ENCODE data around the gene AUNIP. TPM values are rescaled to one million over a fixed set of nuclear protein-coding genes. Genes with fewer than 3 reads are reported as not detected.

Gene AUNIP
- polyA plus RNA-seq, 3 donors, result 3.0 to 3.5 (median 3.4) TPM

DNA sequence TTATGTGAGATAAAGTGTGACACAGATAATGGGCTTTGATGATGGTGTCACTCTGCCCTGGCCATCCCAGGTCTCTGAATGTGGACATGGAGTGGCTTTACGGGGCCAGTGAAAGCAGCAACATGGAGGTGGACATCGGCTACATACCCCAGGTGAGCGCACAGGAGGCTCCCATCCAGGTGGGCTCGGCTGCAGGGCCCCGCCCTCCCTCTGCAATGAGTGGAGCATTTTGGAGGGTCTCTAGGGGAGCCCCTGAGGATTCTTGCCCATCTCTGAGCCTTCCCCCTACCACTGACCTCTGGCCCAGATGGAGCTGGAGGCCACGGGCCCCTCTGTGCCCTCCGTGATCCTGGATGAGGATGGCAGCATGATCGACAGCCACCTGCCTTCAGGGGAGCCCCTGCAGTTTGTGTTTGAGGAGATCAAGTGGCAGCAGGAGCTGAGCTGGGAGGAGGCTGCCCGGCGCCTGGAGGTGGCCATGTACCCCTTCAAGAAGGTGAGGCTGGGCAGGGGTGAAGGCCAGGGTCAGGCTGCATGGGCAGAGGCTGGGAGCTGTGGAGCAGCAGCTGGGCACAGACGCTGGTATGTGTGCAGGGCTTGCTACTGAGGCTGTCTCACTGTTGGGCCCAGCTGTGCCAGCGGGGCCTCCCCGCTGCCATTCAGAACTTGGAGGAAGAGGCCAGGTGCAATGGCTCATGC, 47.7 kb downstream of the AUNIP start:
- no peak for DNase-seq

DNA sequence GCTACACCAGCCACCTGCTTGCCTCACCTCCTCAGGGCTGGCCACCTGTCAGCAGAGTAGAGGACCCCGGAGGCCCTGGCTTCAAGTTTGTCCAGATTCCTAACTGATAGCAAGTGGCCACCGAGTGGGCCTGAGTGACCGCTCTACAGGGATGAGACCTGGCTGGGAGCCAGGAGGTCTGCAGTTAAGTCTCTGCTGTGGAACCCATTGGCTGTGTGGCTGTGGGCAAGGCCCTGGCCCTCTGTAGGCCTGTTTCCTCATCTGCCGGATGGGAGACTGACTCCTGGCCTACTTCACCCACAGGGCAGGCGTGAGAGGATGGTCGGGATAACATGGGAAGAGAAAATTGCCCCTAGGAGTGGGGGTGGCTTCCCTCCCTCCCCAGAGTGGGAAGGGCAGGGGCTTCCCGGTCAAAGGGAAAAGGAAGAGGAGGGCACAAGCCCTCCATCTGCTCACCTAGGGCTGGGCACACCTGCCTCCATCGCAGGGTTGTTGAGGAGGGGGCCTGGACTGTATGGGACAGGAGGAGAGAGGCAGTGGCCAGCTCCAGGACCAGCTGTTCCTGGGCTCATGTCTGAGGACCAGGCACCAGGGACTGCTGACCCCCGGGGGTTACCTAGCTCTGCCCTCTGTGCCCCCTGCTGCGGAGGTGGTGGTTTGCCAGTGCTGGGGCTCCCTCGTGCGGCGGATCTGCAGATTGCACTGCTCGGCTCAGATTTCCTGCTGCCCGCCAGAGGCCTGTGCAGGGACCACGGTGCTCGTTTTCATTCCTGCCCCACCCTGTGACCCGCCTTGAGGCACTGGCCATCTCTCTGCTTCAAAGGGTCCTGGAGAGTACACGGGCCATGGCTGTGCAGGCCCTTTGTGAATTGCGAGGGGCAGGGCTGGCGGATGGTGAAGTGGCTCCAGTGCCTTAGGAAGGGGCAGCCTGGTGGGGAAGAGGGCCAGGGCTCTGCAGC, 48.6 kb downstream of the AUNIP start:
- no peak for DNase-seq

DNA sequence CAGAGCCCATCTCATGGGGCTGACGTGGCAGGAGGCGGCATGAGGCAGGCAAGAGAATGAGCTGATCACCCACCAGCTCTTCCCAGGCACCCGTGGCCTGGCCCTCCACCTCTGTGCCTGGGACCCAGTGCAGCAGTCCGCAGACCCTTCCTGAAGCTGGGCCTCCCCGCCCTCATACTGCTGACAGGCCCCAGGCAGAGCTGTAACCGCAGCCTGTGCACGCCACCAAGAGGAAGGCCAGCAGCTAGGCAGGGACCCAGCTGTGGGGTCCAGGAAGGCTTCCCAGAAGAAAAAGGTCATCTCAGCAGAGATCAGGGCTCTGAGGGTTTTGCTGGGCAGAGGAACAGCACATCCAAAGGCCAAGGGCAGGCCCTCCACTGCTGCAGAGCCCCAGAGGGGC, 49.3 kb downstream of the AUNIP start:
- DNase-seq, result no peak

DNA sequence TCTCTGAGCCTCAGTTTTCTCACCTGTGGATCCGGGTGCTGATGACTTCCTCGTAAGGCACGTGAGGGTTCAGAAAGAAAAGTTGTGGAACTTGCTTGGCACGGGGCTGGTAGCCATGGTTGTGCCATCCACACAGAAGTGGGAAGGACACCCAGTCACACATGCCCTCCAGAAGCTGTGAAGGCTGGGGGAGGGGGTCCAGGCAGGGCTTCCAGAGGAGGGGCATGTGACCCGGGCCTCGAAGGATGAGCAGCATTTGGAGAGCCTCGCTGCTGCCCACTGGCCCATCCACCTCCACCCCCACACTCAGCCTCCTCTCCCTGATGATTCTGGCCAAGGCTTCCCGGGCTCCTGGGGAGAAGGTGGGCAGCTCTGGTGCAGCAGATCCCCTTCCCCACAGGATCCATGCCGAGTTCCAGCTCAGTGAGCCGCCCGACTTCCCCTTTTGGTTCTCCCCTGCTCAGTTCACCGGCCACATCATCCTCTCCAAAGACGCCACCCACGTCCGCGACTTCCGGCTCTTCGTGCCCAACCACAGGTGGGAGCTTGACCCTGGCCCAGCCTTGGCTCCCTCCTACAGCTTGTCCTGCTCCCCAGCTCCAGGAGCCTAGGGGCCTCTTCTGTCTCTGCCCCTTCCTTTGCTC, 49.9 kb downstream of the AUNIP start:
- DNase-seq, result no peak

DNA sequence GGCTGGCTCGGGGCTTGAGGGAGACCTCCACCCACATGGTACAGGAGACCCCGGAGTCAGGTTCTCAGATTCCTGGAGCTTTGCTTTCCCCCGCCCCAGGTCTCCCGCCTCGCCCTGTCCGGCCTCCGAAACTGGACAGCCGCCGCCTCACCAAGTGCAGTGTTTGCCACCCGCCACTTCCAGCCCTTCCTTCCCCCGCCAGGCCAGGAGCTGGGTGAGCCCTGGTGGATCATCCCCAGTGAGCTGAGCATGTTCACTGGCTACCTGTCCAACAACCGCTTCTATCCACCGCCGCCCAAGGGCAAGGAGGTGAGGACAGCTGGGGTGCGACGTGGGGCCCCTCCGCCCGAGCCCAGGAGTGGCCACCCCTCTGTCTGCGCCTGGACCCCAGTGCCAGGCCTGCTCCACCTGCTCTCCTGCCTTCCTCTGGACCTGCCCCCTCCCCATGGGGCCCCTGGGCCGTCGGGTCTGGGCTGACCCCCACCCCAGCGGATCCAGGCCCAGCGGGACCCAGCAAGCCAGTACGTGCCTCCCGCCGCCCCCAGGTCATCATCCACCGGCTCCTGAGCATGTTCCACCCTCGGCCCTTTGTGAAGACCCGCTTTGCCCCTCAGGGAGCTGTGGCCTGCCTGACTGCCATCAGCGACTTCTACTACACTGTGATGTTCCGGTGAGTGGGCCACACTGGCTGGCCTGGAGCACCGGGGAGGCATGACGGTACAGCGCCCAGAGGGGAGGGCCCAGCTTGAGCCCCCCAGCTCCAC, 50.6 kb downstream of the AUNIP start:
- no peak for DNase-seq

DNA sequence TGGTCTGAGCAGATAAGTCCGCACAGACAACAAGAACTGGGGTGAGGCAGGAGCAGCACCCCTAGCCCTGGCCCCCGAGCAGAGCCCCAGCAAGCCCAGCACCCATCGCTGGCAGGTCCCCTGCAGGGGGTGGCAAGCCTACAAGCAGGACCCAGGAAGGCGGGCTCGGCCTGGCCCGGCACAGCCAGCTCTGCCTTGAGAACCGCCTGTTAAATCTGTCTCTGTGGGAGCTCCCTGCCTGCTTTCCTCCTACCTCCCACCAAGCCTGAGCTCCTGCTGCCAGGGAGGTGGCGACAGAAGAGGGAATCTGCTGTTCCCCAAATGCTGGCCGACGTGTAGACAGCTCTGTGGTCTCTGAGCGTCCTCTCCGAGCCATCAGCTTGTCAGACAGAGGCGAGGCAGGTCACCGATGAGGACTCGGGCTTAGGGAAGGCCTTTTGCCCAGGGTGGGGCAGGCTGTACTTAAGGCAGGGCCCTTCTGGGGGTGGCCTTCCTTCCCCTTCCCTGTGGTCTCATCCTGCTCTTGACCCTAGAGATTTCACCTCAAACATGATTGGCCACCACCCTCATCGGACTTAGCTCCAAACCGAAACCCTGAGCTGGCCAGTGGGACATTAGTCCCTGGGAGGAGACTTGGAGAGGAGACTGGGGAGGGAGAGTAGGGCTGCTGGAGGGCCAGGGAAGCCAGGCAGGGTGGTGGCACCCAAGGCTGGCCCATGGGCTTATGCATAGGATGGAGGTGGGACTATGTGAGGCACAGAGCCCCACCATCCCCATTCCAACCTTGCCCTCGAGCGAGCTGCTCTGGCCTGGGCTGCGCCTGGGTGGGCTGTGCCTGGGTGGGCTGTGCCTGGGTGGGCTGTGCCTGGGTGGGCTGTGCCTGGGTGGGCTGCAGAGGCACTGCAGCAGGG, 51.5 kb downstream of the AUNIP start:
- DNase-seq, result no peak

DNA sequence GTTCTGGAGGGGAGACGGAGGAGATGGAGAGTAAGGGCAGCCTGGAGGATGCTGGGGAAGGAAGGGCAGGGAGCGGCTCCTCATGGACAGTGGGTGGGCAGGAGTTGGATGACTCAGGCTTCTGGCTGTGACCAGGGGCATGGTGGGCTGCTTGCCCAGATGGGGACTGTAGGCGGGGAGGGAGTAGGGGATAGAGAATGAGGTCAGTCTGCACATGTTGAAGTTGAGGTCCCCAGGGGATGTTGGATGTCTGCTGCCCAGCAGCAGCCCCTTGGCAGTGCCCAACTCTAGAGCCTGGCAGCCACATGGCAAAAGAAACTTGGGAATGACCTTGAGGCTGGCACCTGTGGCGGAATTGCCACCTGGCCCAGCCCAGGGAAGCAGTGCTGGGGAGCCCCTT, 52.8 kb downstream of the AUNIP start:
- no peak for DNase-seq

DNA sequence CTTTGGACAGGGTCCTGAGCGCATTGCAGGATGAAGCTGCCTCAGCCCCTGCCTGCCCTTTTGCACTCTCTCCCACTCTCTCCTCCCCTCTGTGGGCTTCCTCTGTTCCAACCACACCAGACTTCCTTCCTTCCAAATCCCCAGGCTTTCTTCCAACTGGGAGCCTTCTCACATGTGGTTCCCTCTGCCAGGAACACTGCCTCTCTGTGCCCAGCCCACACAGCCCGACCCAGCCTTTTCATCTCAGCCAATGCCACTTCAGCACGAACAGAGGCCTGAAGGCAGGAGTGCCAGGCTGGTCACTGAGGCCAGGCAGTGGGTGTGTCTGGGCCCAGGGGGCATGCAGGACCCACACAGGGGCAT, 53.4 kb downstream of the AUNIP start:
- DNase-seq, result no peak

DNA sequence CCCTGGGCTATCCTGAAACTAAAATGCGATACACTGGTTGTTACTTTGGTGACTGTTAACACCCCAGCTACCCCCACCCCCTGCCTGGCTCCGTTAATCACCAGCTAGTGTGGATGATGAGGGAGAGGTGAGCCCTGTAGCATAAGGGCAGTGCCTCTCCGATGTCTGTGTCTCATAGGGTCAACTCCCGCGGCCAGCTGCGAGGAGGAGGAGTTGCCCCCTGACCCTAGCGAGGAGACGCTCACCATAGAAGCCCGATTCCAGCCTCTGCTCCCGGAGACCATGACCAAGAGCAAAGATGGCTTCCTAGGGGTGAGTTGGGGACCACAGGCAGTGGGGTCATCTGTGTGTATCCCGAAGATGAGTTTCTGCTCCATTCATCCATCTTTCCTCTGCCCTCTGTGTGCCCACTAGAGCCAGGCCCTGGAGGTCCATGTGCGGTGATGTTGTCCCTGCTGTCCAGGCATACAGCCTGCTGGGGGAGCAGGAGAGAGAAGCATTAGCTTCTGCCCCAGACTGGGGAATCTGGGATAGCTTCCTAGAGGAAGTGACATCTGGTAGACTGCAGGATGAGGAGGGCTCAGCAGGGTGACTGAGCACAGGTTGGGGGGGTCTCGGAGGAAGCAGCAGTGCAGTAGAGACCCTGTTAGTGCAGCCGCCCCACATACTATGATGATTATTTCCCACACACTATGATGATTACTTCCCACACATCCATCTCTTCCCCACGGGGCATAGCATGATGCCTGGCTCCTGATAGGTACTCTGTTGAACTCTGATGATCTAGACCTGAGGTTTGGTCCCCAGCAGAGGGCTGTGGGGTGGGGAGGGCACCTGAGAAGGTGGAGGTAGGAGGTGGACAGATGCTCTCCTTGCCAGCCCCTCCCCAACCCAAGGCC, 54.0 kb downstream of the AUNIP start:
- no peak for DNase-seq

DNA sequence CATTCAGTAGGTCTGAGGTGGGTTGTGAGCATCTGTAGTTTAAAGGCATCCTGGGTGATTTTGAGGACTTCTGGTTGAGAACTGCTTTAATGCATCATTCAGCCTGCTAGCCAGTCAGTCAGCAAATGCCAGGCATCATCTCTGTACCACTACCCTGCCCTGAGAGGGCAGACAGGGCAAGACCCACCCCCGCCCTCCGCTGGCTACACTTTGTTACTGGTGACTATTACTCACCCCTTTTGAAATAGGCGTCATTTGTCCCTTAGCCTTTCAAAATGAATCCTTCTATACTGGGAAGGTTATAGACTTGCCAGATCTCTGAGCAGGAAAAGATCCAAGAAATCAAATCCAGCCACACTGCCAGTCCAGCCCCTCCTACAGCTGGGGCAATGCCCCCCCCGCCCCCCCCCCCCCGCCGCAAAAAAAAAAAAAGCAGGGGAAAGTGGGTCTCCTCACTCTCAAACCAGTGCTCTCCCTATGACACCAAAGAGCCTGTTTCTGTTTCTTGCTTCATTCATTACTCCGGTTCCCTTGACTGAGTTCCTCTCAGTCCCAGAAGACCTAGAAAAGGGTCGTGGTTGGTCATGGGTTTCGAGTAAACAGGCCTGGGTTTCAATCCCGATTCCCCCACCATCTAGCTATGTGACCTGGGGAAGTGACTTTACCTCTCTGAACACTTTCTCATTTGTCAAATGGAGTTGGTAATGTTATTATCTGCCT, 54.9 kb downstream of the AUNIP start:
- DNase-seq, result no peak

DNA sequence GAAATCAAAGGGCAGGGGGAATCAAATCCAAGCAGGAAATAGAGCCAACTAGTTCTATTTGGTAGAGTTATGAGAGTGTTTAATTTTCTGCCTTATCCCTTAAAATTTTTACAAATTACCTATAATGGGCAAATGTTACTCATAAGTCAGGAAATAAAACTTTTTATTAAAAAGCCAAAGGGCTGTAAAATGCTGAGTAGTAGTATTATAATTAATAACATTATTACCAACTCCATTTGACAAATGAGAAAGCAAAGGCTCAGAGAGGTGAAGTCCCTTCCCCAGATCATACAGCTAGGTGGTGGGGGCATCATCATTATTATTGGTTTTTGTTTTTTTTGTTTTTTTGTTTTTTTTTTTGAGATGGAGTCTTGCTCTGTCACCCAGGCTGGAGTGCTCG, 55.9 kb downstream of the AUNIP start:
- no peak for DNase-seq

DNA sequence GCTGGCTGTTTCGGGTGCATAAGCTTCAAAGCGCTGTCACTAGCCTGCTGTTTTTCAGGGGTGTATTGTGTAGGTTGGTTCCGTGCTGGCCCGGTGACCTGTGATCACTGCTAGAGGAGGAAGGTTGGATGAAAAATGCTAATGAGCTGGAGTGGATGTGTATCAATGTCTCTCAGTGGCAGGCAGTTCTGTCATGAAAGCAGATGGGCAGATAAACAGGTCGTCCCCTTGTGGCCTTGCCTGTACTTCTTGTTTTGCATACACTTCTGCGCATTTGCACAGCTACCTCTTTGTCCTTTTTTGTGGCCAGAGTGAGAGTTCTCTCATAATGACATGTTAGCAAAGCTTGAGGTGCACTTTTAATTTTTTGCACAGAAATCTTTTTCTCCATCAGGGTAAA, 56.3 kb downstream of the AUNIP start:
- DNase-seq, result no peak

DNA sequence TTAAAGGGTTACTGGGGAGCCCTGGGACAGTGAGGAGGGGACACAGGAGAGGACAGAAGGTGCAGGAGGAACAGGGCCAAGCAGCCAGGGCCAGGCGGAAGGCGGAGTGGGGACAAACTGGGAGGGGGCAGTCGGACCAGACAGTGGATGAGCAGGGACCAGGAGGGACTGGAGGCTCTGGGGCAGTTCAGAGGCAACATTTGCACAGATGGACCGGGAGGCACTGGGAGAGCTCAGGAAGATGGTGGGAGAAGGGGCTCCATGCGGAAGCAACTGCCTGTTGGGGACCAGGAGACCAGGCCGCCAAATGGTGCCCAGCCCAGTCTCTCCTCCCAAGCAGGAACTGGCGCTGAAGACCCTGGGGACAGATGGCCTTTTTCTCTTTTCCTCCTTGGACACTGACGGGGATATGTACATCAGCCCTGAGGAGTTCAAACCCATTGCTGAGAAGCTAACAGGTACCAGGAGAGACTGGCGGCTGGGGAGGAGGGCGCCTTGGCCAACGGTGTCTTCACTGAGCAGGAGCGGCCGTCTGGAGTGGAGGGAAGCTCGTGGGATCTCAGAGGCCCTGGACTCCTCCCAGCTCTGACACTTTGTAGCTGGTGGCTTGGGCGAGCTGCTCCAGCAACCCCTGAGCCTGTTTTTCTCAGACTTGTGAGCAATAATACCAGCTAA, 58.4 kb downstream of the AUNIP start:
- no peak for DNase-seq

DNA sequence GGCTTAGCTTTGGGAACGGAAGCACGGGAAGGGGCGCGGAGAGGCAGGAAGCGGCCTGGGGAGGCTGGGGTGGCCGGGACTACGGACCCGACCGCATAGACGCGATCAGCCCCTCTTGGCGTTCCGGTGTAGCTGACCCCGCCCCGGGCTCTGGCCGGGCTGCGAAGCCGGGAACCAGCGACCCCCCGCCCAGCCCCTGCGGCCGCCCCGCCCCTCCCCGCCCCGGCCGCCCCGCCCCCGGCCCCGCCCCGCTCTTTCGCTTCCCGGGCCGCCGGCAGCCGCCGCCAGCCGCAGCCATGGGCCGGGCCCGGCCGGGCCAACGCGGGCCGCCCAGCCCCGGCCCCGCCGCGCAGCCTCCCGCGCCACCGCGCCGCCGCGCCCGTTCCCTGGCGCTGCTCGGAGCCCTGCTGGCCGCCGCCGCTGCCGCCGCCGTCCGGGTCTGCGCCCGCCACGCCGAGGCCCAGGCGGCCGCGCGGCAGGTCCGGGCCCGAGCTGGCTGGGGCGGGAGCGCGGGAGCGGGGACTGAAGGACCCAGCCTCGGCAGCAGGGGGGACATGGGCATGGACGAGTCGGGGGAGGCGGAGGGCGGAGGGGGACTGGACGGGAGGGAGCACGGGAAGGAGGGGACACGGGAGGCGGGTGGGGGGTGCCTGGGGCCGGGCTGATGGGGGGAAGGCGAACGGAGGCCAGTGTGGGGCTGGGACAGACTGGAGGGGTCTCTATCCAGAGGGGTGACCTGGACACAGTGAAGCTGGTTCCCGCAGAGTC, 59.1 kb downstream of the AUNIP start, which contains the start of gene SELENON:
SELENON (plus strand) TSS at position 259 of the 768 bp plus-strand sequence; CDS start at position 297, 38 bp downstream.
- DNase-seq, result peak; percentile 59

DNA sequence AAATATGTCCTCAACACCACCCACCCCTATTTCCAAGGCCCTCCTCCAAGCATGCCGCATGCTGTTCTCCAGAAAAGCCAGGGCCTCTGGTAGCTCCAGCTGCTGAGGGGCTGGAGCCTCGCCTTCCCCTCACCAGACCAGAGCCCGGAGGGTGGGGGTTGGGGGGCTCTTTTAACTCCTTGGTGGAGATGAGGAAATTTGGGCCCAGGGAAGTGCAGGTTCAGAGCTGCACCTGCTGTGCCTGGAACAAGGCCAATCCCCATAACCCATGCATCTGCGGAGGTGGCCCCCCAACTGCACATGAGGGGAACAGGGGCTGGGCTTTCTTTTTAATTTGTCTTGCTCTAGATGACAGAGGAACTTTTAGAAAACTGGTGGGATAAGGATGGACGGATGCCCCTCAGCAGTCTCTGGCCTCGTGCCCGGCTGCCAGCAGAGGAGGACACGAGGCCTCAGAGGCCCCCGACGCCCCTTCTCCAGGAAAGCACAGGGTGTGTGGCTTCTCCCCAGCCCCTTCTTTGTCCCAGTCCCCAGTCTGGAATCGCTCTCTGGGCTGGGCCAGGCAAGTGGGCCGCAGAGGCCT, 59.8 kb downstream of the AUNIP start:
- DNase-seq, result no peak

DNA sequence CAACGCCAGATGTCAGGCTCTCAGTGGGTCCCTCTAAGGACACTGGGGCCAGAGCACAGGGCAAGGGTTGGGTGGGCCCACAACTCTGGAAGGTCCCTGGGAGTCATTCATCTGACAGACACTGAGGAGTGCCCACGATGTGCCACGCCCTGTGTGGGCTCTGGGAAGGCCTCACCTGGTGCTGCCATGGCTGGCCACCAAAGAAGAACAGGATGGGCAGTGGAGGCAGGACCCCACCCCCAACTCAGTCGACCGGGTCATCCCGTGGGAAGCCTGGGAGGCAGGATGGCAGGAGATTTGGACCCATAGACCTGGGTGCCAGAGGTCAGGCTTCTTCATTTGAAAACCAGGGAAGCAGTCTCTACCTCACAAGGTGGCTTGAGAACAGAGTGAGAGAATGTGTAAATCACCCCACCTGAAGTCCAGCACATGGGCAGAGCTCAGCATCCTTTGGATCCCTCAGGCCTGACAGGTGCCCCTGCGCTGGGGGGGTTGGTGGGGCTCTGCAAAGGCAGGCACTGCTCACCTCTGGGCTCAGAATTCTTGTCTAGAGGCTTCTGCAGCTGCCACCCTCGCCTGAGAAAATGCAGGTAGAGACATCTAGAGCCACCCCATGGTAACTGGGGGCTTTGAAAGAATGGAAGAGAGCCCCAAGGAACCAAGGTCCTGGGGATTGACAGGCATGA, 60.4 kb downstream of the AUNIP start:
- no peak for DNase-seq

DNA sequence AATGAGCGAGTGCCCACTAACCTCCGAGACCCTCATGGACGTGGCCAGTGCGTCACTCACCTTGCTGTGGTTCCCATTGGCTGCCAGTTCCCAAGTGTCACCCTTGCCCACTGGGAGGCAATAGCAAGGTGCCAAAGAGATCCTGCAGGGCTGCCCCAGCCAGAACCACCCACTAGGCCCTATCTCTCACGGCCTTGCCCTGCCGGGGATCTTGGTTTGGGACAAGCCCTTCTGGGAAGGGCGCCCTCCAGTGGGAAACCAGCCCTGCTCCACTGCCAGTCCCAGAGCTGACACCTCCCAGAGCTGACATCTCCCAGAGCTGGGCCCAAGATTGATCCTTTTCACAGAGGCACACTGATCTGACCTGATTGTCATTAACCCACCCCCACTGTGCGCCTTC, 61.3 kb downstream of the AUNIP start:
- no peak for DNase-seq
